H7 (cell line): Measurements from ENCODE around the gene MRPL21. TPM values are rescaled to one million over a fixed set of nuclear protein-coding genes. Genes with fewer than 3 reads are reported as not detected.

Experiments
- DNase-seq: peaks from one replicate; pipeline ENCODE4 v3.0.0; 2012
- H3K27me3 ChIP-seq: 2 replicates; pipeline ENCODE4 v1.6.0; 2011; ENCODE audit warnings: mild to moderate bottlenecking, low read length; ENCODE audit not compliant: control insufficient read depth, insufficient read depth
- H3K36me3 ChIP-seq: replicated peaks from 2 replicates; pipeline ENCODE4 v1.5.1; 2011; ENCODE audit warnings: low read length; ENCODE audit not compliant: control insufficient read depth, insufficient read depth
- H3K4me3 ChIP-seq: 2 replicates; pipeline ENCODE4 v1.5.1; 2011; ENCODE audit warnings: low read depth, mild to moderate bottlenecking, control low read depth, low read length, moderate library complexity; ENCODE audit not compliant: insufficient read depth
- total RNA-seq: library from RNA; depleted of rRNA; stranded (reverse); fragments of >200 nt; shearing (Covaris generic); gene quantifications from 2 replicates; pipeline ENCODE4 v1.2.3, GENCODE V29; 2014

Gene MRPL21
- total RNA-seq, 1 experiment from 2014 or later: 108 TPM

DNA sequence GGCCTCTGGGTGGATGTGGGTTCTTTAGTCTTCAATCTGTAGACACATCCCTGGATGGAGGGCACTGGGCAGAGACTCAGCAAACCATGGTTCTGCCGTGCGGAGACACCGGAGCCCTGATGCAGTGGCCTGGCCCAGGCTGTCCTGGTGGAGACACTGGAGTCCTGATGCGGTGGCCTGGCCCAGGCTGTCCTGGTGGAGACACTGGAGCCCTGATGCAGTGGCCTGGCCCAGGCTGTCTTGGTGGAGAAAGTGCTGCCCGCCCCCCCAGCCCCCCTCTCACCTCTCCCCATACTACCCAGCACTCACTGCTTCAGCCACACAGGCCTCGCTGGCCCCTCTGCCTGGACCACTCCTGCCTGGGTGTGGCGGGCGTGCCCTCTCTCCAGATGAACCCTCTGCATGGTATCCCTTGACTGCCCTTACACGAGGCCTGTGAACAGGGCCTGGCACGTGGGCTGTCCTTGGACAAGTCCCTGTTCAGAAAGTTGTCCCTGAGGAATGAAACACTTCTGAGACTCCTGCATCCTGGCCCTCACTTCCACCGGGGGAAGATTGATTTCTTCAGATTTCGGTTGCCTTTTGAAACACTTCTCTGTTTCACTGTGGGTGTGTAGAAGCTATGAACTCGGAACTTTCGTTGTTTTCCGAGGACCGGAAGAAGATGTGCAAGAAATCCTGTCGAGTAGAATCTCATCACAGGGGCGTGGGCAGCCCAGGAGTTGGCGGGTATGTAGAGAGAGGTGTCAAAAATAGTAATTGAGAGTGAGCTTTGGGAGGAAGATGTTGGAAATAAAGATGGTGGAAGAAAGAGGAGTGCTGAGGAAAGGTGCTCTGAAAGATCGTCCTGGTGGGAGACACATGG lies 26.3 kb upstream of the MRPL21 start:
- H3K36me3 ChIP-seq: peaks cover 15% of the 10 kb centered on the region

GRCh38 chr11:68929135-68929534 lies 25.5 kb upstream of the MRPL21 start:
- DNase-seq: peak; percentile 23
- H3K27me3 ChIP-seq: no peaks in the 10 kb centered on the region
- H3K4me3 ChIP-seq: no peak overlapping the region
- H3K36me3 ChIP-seq: peaks cover 17% of the 10 kb centered on the region

More for the DNA sequence above, 26.3 kb upstream of the MRPL21 start:
- DNase-seq: no peak
- Histone ChIP-seq H3K27me3 (no peaks in the 10 kb centered on the region), H3K4me3 (no peak overlapping the region)

DNA sequence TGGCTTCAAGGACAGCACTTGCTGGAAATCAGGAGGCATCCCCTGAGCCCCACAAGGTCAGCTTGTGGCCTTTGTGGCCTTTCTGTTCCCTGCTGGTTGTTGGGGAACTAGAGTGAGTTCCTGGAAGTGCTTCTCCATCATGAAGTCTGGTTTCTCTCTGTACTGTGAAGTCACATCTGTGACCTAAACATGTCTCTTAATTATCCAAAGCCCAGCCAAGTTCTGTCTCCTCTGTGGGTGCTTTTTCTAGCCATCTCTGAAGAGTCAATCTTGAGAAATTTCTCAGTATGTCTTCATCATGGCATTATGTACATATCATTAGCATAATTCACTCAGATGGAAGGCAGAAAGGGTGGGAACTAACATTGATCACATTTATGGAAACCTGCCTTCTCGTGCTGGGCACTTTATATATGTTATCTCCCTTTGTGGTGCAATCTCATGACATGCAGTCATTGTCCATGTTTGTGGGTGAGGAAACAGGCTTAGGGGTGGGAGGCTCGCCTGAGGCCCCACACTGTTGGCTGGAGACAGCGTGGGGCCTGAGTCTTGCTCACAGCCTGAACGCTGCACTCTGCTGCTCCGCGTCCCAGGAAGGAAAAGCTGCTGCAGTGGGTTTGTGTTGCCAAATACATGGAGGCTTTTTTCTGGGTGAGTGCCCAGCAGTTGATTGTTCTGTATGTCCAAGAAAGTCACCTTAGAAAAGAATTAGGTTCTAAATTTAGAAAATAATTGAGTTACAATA lies 24.7 kb upstream of the MRPL21 start:
- DNase-seq: no peak
- Histone ChIP-seq H3K27me3 (no peaks in the 10 kb centered on the region), H3K36me3 (peaks cover 13% of the 10 kb centered on the region), H3K4me3 (no peak overlapping the region)

GRCh38 chr11:68927280-68928135 lies 23.9 kb upstream of the MRPL21 start:
- no peak overlapping the region for H3K4me3 ChIP-seq
- no peak for DNase-seq
- no peaks in the 10 kb centered on the region for H3K27me3 ChIP-seq
- peaks cover 13% of the 10 kb centered on the region for H3K36me3 ChIP-seq

GRCh38 chr11:68925611-68926010 lies 22.0 kb upstream of the MRPL21 start:
- H3K36me3 ChIP-seq: peaks cover 13% of the 10 kb centered on the region
- no peak overlapping the region for H3K4me3 ChIP-seq
- H3K27me3 ChIP-seq: no peaks in the 10 kb centered on the region
- DNase-seq: no peak

DNA sequence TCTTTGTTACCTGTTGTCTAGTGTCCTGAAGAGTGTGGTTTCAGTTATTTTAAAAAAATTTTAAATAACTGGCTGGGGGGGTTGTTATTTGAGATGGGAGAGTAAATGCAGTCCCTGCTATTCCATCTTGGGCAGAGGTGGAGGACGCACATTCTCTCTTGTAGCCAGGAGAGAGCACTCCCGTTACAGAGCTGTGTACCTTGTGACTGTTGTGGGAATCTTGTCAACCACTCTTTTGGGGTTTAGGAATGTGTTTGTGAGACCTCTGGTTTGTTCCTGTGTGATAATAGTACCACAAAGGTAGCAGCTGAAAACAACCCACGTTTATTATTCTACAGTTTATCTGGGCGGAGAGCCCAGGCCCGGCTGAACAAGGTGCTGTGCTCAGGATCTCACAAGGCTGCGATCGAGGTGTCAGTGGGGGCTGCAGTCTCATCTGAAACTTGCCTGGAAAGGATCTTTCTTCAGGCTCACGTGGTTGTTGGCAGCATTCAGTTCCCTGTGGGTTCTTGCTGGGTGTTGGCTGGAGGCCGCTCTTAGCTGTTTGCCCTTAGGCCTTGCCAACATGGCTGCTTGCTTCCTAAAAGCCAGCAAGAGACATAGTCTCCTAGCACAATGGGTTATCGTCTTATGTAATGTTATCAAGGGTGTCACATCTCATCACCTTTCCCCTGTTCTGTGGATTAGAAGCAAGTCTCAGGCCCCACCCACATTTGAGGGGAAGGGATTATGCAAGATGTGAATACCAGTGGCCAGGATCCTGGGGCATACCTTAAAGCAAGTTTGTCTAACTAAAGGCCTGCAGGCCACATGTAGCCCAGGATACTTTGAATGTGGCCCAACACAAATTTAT lies 20.7 kb upstream of the MRPL21 start:
- no peak overlapping the region for H3K4me3 ChIP-seq
- H3K36me3 ChIP-seq: peaks cover 9% of the 10 kb centered on the region
- H3K27me3 ChIP-seq: no peaks in the 10 kb centered on the region
- no peak for DNase-seq

DNA sequence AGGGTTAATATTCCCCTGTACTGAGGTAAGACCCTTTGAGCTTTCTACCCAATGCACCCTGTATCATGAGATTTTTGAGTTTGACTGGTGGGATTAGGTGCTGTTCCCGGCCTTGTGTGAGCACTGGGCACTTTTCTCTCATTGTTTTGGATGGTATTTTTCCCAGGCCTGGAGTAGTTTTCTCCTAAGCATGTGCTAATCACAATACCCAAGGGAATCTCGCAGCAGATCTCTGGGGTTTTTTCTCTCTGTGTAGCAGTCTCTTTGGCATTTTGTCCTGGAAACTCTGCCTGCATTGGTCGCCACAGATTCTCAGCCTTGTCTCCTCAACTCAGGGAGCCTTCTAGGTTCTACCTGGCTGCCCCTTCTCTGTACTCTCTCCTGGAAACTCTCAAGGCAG lies 20.0 kb upstream of the MRPL21 start:
- peaks cover 7% of the 10 kb centered on the region for H3K36me3 ChIP-seq

DNA sequence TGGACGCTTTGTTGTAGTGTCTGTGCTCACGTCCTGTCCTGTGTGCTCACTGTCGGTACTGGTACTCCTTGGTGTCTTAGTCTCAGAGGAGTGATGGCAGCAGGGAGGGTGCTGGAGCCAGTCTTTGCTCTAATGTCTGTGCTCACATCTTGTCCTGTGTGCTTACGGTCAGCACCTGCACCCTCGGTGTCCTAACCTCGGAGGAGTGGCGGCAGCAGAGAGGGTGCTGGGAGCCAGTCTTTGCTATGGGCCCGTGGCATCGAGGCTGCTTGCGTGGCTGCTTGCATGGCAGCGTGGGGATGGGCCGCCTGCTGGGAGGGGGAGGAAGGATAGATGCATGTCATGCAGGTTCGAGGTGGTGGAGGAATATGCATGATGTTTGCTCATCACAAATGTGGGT lies 12.8 kb upstream of the MRPL21 start:
- H3K27me3 ChIP-seq: no peaks in the 10 kb centered on the region
- peaks cover 18% of the 10 kb centered on the region for H3K36me3 ChIP-seq
- peak; percentile 35 for DNase-seq

More for the DNA sequence above, 20.0 kb upstream of the MRPL21 start:
- Histone ChIP-seq H3K27me3 (no peaks in the 10 kb centered on the region), H3K4me3 (no peak overlapping the region)
- no peak for DNase-seq

DNA sequence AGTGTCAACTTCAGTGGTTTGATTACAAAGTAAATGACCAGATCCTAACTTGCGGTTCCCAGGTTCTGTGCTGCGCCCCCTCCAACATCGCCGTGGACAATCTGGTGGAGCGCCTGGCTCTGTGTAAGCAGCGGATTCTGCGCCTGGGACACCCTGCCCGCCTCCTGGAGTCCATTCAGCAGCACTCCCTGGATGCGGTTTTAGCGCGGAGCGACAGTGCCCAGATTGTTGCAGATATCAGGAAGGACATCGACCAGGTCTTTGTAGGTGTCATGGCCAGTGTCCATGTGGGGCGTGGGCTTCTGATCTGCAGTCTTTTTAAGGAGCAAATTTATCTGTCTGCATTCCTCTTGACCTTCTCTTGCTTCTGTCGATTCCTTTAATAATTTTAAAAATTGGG lies 11.1 kb upstream of the MRPL21 start:
- Histone ChIP-seq H3K36me3 (peaks cover 23% of the 10 kb centered on the region), H3K27me3 (no peaks in the 10 kb centered on the region), H3K4me3 (no peak overlapping the region)
- DNase-seq: peak; percentile 22

More for the DNA sequence above, 12.8 kb upstream of the MRPL21 start:
- no peak overlapping the region for H3K4me3 ChIP-seq

DNA sequence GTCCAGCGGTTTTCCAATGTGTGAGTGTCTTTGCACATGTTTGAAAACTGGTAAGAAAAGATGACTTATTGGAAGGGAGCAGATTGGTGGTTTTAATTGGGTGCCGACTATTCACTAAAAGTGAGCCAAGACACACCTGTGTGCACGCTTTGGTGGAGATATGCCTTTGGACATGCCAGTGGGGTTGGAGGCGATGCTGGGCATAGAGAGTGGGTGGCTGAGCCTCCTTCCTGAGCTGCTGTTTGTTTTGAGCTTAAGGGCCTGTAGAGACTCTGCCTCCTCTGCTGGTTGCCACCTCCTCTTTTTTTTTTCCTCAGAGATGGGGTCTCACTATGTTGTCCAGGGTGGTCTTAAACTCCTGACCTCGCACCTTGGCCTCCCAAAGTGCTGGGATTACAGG lies 9.6 kb upstream of the MRPL21 start:
- H3K4me3 ChIP-seq: no peak overlapping the region
- DNase-seq: no peak
- no peaks in the 10 kb centered on the region for H3K27me3 ChIP-seq
- H3K36me3 ChIP-seq: peaks cover 27% of the 10 kb centered on the region

- Histone ChIP-seq H3K36me3 (peaks cover 24% of the 10 kb centered on the region), H3K27me3 (no peaks in the 10 kb centered on the region), H3K4me3 (no peak overlapping the region)
- DNase-seq: no peak
Observed at GRCh38 chr11:68912254-68912653, 8.6 kb upstream of the MRPL21 start.

DNA sequence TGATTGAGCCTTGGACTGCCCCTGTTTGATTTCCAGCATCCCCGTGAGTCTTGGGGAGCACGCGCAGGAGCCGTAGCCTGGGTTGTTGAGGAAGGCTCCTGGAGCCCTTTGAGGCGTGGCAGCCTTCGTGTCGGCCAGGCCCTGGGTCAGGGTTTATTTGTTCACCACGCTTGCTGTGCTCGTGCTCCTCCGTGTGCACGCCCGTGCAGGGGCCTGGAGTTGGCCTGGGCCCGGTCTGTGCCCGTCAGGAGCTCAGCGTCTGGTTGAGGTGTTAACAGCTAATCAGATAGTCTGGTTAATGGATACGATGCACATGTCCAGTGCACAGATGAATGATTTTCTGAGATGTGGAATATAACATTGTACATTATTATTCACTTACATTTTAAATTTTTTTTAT lies 8.1 kb upstream of the MRPL21 start:
- no peak for DNase-seq
- Histone ChIP-seq H3K36me3 (peaks cover 24% of the 10 kb centered on the region), H3K4me3 (no peak overlapping the region), H3K27me3 (no peaks in the 10 kb centered on the region)

DNA sequence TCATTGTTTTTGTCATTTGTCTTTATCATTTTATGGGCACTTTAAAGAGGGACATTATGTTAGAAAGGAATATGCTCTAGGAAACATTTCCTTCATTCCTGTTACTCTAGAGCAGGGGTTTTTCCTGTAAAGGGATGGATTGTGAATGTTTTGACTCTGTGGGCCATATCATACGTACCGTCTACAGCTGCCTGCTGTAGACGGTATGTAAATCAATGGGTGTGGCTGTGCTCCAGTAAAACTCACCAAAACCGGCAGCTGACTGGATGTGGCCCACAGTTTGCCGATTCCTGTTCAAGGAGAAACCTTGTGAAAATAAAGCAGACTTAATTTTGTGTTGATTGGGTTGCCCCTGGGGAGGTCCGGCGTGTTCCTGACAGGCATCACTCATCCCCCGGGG lies 7.3 kb upstream of the MRPL21 start:
- DNase-seq: no peak
- no peak overlapping the region for H3K4me3 ChIP-seq
- peaks cover 20% of the 10 kb centered on the region for H3K36me3 ChIP-seq
- H3K27me3 ChIP-seq: no peaks in the 10 kb centered on the region

- Histone ChIP-seq H3K36me3 (peaks cover 16% of the 10 kb centered on the region), H3K27me3 (no peaks in the 10 kb centered on the region), H3K4me3 (no peak overlapping the region)
- DNase-seq: no peak
Observed at GRCh38 chr11:68908273-68908672, 4.6 kb upstream of the MRPL21 start.
